ENCODE measurements around the gene SPPL2A. TPM values are rescaled to one million over a fixed set of nuclear protein-coding genes. Genes with fewer than 3 reads are reported as not detected.

SPPL2A gene
- total and polyA plus RNA-seq, 10 of the 15 experiments (the other 5 are each of a cell fraction or from before 2014, with no cell fraction given) = 11.3 to 83.8 (median 44.0) TPM

DNA sequence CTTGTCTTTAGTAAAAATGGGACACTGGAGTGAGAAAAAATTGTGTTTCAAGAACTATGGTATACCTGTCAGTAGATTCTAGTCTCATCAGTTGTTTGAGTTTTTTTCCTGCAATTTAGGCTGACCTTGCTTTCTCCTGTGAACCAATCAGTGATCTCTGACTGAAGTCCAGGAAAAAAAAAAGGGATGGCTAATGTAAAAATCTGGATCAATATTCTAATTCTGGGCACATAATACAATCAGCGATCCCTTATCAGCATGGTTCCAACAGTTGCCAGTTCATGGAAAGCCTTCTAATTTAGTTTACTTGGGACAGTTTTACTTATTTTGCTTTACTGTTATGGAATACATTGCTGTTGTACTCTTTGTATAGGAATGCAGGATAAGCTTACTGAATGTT is 95.9 kb downstream of the SPPL2A start:
- intact Hi-C loops (cut with micrococcal nuclease; ENCODE audit: unreplicated experiment) (no loop called here), in situ Hi-C loops (cut with MboI) (no loop called here)
- FAIRE-seq = no peak
- 100% methylated on average over 1 of the region's 1 CpG for WGBS (ENCODE audit: insufficient coverage, insufficient replicate concordance, low lambda C conversion rate, missing lambda C conversion rate)
- Histone ChIP-seq H3K36me3 (ENCODE audit: control insufficient read depth in 2 of 2, insufficient read depth in 2 of 2, low read length in 1 of 2) (peaks cover 0 to 12% of the 10 kb centered on the region in 2 experiments), H3K4me3 (no peak overlapping the region), H3K27ac (ENCODE audit: control insufficient read depth, insufficient read depth) (no peak overlapping the region), H3K79me2 (ENCODE audit: control insufficient read depth, insufficient read depth, low read length) (peaks cover 30% of the 10 kb centered on the region), H2AFZ (ENCODE audit: control insufficient read depth, low read depth, low read length) (no peak overlapping the region), H3K9ac (ENCODE audit: control insufficient read depth, insufficient read depth, low read length) (no peak overlapping the region), H3K4me2 (ENCODE audit: control insufficient read depth, insufficient read depth) (no peak overlapping the region), H3K9me3 (replicated peaks; ENCODE audit: control insufficient read depth, insufficient read depth, low read length) (no peaks in the 10 kb centered on the region), H3K4me1 (ENCODE audit: control insufficient read depth, insufficient read depth, low read length) (no peaks in the 10 kb centered on the region), H3K27me3 (replicated peaks in 1 of 2; ENCODE audit: control insufficient read depth in 2 of 2, insufficient read depth in 2 of 2, low read length in 1 of 2) (no peaks in the 10 kb centered on the region), H4K20me1 (ENCODE audit: control insufficient read depth, insufficient read depth) (no peaks in the 10 kb centered on the region)
- TF ChIP-seq, protein P1, sequence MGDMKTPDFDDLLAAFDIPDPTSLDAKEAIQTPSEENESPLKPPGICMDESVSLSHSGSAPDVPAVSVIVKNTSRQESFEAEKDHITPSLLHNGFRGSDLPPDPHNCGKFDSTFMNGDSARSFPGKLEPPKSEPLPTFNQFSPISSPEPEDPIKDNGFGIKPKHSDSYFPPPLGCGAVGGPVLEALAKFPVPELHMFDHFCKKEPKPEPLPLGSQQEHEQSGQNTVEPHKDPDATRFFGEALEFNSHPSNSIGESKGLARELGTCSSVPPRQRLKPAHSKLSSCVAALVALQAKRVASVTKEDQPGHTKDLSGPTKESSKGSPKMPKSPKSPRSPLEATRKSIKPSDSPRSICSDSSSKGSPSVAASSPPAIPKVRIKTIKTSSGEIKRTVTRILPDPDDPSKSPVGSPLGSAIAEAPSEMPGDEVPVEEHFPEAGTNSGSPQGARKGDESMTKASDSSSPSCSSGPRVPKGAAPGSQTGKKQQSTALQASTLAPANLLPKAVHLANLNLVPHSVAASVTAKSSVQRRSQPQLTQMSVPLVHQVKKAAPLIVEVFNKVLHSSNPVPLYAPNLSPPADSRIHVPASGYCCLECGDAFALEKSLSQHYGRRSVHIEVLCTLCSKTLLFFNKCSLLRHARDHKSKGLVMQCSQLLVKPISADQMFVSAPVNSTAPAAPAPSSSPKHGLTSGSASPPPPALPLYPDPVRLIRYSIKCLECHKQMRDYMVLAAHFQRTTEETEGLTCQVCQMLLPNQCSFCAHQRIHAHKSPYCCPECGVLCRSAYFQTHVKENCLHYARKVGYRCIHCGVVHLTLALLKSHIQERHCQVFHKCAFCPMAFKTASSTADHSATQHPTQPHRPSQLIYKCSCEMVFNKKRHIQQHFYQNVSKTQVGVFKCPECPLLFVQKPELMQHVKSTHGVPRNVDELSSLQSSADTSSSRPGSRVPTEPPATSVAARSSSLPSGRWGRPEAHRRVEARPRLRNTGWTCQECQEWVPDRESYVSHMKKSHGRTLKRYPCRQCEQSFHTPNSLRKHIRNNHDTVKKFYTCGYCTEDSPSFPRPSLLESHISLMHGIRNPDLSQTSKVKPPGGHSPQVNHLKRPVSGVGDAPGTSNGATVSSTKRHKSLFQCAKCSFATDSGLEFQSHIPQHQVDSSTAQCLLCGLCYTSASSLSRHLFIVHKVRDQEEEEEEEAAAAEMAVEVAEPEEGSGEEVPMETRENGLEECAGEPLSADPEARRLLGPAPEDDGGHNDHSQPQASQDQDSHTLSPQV (IDR thresholded peaks at IDR 0.05) = no peak
- TF ChIP-seq KDM1A (IDR thresholded peaks at IDR 0.05; ENCODE audit: borderline replicate concordance) (no peak), HDAC2 (IDR thresholded peaks at IDR 0.05) (no peak), RCOR1 (conservative IDR thresholded peaks at IDR 0.05; ENCODE audit: low read depth, low read length) (no peak), MEF2A (IDR thresholded peaks at IDR 0.05; ENCODE audit: insufficient read depth, low read depth, low read length) (no peak), RUNX3 (IDR thresholded peaks at IDR 0.05; ENCODE audit: low read length) (no peak), STAT3 (IDR thresholded peaks at IDR 0.05; ENCODE audit: low read depth, low read length) (no peak), ATF3 (IDR thresholded peaks at IDR 0.05; ENCODE audit: borderline replicate concordance, extremely low read depth, low read depth, low read length) (no peak), IRF3 (IDR thresholded peaks at IDR 0.05) (no peak), NR2C1 (IDR thresholded peaks at IDR 0.05) (no peak)
- DNase-seq (ENCODE audit: low read depth, low spot score) = no peak
- ChIA-PET RAD21 (ENCODE audit: unreplicated experiment) (no interaction called here), POLR2A (no interaction called here), CTCF (interaction anchor here (2.6 kb wide), 1 partner anchor 207 kb away, joined by 9 read pairs; no protein-coding TSS in a partner anchor), SMC1A (ENCODE audit: uncharacterized antibody, unreplicated experiment) (no interaction called here)
- no peak for ATAC-seq
- BruUV-seq (replicated peaks) = no TSS peak

Data from GM12878 (cell line).